ENCODE data around the gene ARRDC4. TPM values are rescaled to one million over a fixed set of nuclear protein-coding genes. Genes with fewer than 3 reads are reported as not detected.

Gene ARRDC4
- total RNA-seq, 1 experiment from 2014 or later: 8.7 TPM

DNA sequence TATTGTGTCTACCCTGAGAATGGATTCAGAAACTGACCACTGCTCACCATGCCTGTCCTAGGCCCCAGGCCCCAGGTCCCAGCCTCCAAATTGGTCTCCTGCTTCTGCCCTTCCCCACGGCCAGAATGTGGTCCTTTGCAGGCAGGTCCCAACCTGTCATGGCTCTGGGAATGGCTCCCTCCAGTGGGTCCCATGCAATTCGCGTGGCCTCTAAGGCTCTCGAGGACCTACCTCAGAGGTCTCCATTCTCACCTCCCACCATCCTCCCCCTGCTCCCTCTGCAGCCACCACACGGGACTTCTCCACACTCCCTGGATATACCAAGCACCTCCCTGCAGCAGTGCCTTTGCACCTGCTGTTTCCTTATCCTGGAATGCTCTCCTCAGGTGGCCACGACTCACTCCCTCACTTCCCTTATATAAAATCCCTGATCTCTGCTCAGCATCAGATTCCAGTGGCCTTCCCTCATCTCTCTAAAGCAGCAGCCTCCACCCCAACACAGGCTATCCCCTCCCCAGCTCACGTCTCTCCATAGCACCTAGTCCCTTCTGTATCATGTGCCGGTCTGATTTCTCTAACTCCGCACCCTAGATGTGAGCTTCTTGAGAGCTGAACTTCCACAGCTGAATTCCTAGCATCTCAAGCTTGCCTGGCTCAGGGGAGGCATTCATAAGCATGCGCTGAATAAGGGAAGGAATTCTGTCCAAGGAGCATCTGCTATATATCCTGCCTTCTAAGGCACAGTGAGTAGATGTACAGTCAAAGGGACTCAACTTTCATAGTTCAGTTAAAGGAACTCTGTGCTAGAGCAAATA is 56.9 kb downstream of the ARRDC4 start:
- WGBS (ENCODE audit: extremely low coverage, insufficient read length, low lambda C conversion rate): no CpG with 5 or more reads among the region's 10 CpGs
- H3K14ac ChIP-seq (ENCODE audit: insufficient read depth, low read length): no peak overlapping the region

More for the DNA sequence above, 56.9 kb downstream of the ARRDC4 start:
- Histone ChIP-seq H2BK5ac (ENCODE audit: insufficient read length, low read length) (no peak overlapping the region), H4K91ac (ENCODE audit: insufficient read length, low read depth, low read length) (no peak overlapping the region), H3K23me2 (ENCODE audit: insufficient read length, low read depth, low read length, poor library complexity, severe bottlenecking) (no peaks in the 10 kb centered on the region), H3K56ac (ENCODE audit: insufficient read length, low read depth, low read length) (no peak overlapping the region), H3K79me2 (ENCODE audit: insufficient read depth, low read length) (no peaks in the 10 kb centered on the region), H3K23ac (ENCODE audit: insufficient read length, low read depth, low read length) (no peak overlapping the region), H3K9me3 (ENCODE audit: control insufficient read depth, low read depth, low read length) (no peaks in the 10 kb centered on the region), H2AFZ (ENCODE audit: low read length) (no peak overlapping the region), H3K9ac (ENCODE audit: extremely low read depth, insufficient read length, low read length) (no peak overlapping the region), H3K4ac (ENCODE audit: low read depth, low read length) (no peak overlapping the region), H3K27ac (ENCODE audit: insufficient read length, low read depth, low read length) (no peak overlapping the region), H3K27me3 (ENCODE audit: insufficient read depth, low read length) (no peaks in the 10 kb centered on the region), H3K4me2 (ENCODE audit: insufficient read depth, insufficient read length, low read length) (no peak overlapping the region), H4K20me1 (ENCODE audit: control insufficient read depth, insufficient read depth, insufficient read length) (no peaks in the 10 kb centered on the region), H2BK15ac (ENCODE audit: low read depth, low read length) (no peak overlapping the region), H4K8ac (replicated peaks; ENCODE audit: insufficient read length, low read depth, low read length) (no peak overlapping the region), H2BK12ac (ENCODE audit: insufficient read length, low read depth, low read length) (no peak overlapping the region), H3K18ac (ENCODE audit: insufficient read length, low read depth, low read length) (no peak overlapping the region), H2BK20ac (ENCODE audit: low read depth, low read length, poor library complexity, severe bottlenecking) (no peak overlapping the region), H3K79me1 (ENCODE audit: insufficient read depth, low read depth, low read length, poor library complexity, severe bottlenecking) (no peaks in the 10 kb centered on the region), H4K5ac (ENCODE audit: insufficient read length, low read depth, low read length) (no peak overlapping the region), H3K4me1 (ENCODE audit: insufficient read depth, low read length) (no peaks in the 10 kb centered on the region), H2AK5ac (ENCODE audit: insufficient read length, low read length) (no peak overlapping the region), H2BK120ac (ENCODE audit: low read depth, low read length, poor library complexity, severe bottlenecking) (no peak overlapping the region), H3T11ph (ENCODE audit: low read length) (no peak overlapping the region)
- Mint-ChIP-seq H3K4me1 (no peaks in the 10 kb centered on the region), H3K9me3 (no peaks in the 10 kb centered on the region), H3K36me3 (ENCODE audit: insufficient read depth in 1 of 3, low read depth in 3 of 3) (no peaks in the 10 kb centered on the region), H3K27me3 (ENCODE audit: low read depth) (no peaks in the 10 kb centered on the region), H3K27ac (no peak overlapping the region), H3K4me3 (no peak overlapping the region)
- DNase-seq: no peak
- TF ChIP-seq, protein P1, sequence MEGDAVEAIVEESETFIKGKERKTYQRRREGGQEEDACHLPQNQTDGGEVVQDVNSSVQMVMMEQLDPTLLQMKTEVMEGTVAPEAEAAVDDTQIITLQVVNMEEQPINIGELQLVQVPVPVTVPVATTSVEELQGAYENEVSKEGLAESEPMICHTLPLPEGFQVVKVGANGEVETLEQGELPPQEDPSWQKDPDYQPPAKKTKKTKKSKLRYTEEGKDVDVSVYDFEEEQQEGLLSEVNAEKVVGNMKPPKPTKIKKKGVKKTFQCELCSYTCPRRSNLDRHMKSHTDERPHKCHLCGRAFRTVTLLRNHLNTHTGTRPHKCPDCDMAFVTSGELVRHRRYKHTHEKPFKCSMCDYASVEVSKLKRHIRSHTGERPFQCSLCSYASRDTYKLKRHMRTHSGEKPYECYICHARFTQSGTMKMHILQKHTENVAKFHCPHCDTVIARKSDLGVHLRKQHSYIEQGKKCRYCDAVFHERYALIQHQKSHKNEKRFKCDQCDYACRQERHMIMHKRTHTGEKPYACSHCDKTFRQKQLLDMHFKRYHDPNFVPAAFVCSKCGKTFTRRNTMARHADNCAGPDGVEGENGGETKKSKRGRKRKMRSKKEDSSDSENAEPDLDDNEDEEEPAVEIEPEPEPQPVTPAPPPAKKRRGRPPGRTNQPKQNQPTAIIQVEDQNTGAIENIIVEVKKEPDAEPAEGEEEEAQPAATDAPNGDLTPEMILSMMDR (conservative IDR thresholded peaks at IDR 0.05): no peak
